Activated CD4-positive, CD25-positive, alpha-beta regulatory T cell treated with anti-CD3 and anti-CD28 coated beads, Interleukin-2, amount 50 U/mL, for 16 hours (primary cell): Measurements from ENCODE around the gene SMIM45.

ENCODE experiments used
- DNase-seq: peaks from one replicate; pipeline ENCODE4 v3.0.0-alpha.2; 2020; ENCODE audit warnings: low read depth, low spot score

The SMIM45 gene

GRCh38 chr22:41915786-41916493, 36.0 kb upstream of the SMIM45 start:
- DNase-seq, result no peak

- no peak for DNase-seq
Measured at GRCh38 chr22:41916745-41917358, 35.1 kb upstream of the SMIM45 start.

- DNase-seq, result no peak
Measured at GRCh38 chr22:41917375-41917902, 34.5 kb upstream of the SMIM45 start.

- DNase-seq, result no peak
Measured at GRCh38 chr22:41917903-41918791, 33.8 kb upstream of the SMIM45 start.

- no peak for DNase-seq
Measured at GRCh38 chr22:41919357-41920224, 32.4 kb upstream of the SMIM45 start.

GRCh38 chr22:41920271-41920976, 31.5 kb upstream of the SMIM45 start:
- DNase-seq, result no peak

GRCh38 chr22:41922328-41922727, 29.6 kb upstream of the SMIM45 start:
- DNase-seq, result no peak

- DNase-seq, result no peak
Measured at GRCh38 chr22:41922940-41923594, 28.9 kb upstream of the SMIM45 start.

- no peak for DNase-seq
Measured at GRCh38 chr22:41923595-41924276, 28.2 kb upstream of the SMIM45 start.

GRCh38 chr22:41925783-41926460, 26.0 kb upstream of the SMIM45 start:
- peak; percentile 39 for DNase-seq

- DNase-seq, result no peak
Measured at GRCh38 chr22:41927813-41928212, 24.1 kb upstream of the SMIM45 start.

- no peak for DNase-seq
Measured at GRCh38 chr22:41928593-41929417, 23.1 kb upstream of the SMIM45 start.

- no peak for DNase-seq
Measured at GRCh38 chr22:41929418-41929810, 22.5 kb upstream of the SMIM45 start.

GRCh38 chr22:41931701-41932269, 20.2 kb upstream of the SMIM45 start:
- DNase-seq, result no peak

GRCh38 chr22:41932353-41932752, 19.6 kb upstream of the SMIM45 start:
- DNase-seq, result no peak

- no peak for DNase-seq
Measured at GRCh38 chr22:41933411-41934177, 18.4 kb upstream of the SMIM45 start.
